ENCODE data around the gene FBXL4. TPM values are rescaled to one million over a fixed set of nuclear protein-coding genes. Genes with fewer than 3 reads are reported as not detected.

The FBXL4 gene
- total and polyA plus RNA-seq, 10 of the 15 experiments (the other 5 are each of a cell fraction or from before 2014, with no cell fraction given): 2.9 to 16.9 (median 7.2) TPM

GRCh38 chr6:98839781-98840361, 107.9 kb downstream of the FBXL4 start:
- FAIRE-seq (no peak), DNase-seq (ENCODE audit: low read depth, low spot score) (no peak), ATAC-seq (peak; percentile 45; the same call in 1 of the 3 replicates)
- WGBS (ENCODE audit: insufficient coverage, insufficient replicate concordance, low lambda C conversion rate, missing lambda C conversion rate): 56% methylated on average over 5 of the region's 5 CpGs
- TF ChIP-seq CTCF (IDR thresholded peaks at IDR 0.05 in 2 of 3, conservative IDR thresholded peaks at IDR 0.05 in 1 of 3; ENCODE audit: control insufficient read depth in 2 of 3, extremely low read depth in 1 of 3, insufficient read depth in 1 of 3, low read depth in 3 of 3, low read length in 3 of 3) (peak in 1 of 3 experiments; percentile 8; a peak in 1 of 6 replicates), SPI1 (IDR thresholded peaks at IDR 0.05; ENCODE audit: borderline replicate concordance, insufficient read depth, low read depth, low read length) (no peak), RAD21 (IDR thresholded peaks at IDR 0.05; ENCODE audit: insufficient read depth, low read depth, low read length) (peak; percentile 36; the same call in 1 of the 2 replicates)
- Histone ChIP-seq H3K79me2 (ENCODE audit: control insufficient read depth, insufficient read depth, low read length) (no peaks in the 10 kb centered on the region), H3K4me1 (ENCODE audit: control insufficient read depth, insufficient read depth, low read length) (no peaks in the 10 kb centered on the region), H2AFZ (ENCODE audit: control insufficient read depth, low read depth, low read length) (no peak overlapping the region), H3K4me2 (ENCODE audit: control insufficient read depth, insufficient read depth) (no peak overlapping the region), H3K36me3 (ENCODE audit: control insufficient read depth in 2 of 2, insufficient read depth in 2 of 2, low read length in 1 of 2) (no peaks in the 10 kb centered on the region), H3K9ac (ENCODE audit: control insufficient read depth, insufficient read depth, low read length) (no peak overlapping the region), H3K9me3 (replicated peaks; ENCODE audit: control insufficient read depth, insufficient read depth, low read length) (no peaks in the 10 kb centered on the region), H3K27me3 (replicated peaks in 1 of 2; ENCODE audit: control insufficient read depth in 2 of 2, insufficient read depth in 2 of 2, low read length in 1 of 2) (peaks cover 10 to 29% of the 10 kb centered on the region in 2 experiments), H3K4me3 (no peak overlapping the region), H3K27ac (ENCODE audit: control insufficient read depth, insufficient read depth) (no peak overlapping the region), H4K20me1 (ENCODE audit: control insufficient read depth, insufficient read depth) (no peaks in the 10 kb centered on the region)
- ChIA-PET SMC1A (ENCODE audit: uncharacterized antibody, unreplicated experiment) (interaction anchor here (1.0 kb wide), 1 partner anchor 63 kb away, joined by 3 read pairs; no protein-coding TSS in a partner anchor), RAD21 (ENCODE audit: unreplicated experiment) (interaction anchor here (0.9 kb wide), 1 partner anchor 60 kb away, joined by 3 read pairs; no protein-coding TSS in a partner anchor), POLR2A (no interaction called here), CTCF (interaction anchor here (1.0 kb wide), 1 partner anchor 10 kb away, joined by 5 read pairs; no protein-coding TSS in a partner anchor)
- in situ Hi-C loops (cut with MboI) (no loop called here), intact Hi-C loops (cut with micrococcal nuclease; ENCODE audit: unreplicated experiment) (loop anchor here (5.0 to 10.0 kb wide), 2 partner anchors 63 to 385 kb away; no protein-coding TSS in a partner anchor)
- no TSS peak for BruUV-seq (replicated peaks)
